Astrocyte (in vitro differentiated cells and primary cell): ENCODE measurements around the gene ZSWIM4. TPM values are rescaled to one million over a fixed set of nuclear protein-coding genes. Genes with fewer than 3 reads are reported as not detected.

ENCODE experiments used
- DNase-seq: peaks from one replicate; pipeline ENCODE4 v3.0.0-alpha.2; 2010; ENCODE audit warnings: low read depth
- FAIRE-seq: peaks from 2 replicates; lab custom pipeline; 2011; peaks lifted over from hg19 to GRCh38; lab: Jason Lieb, UNC
- H2AFZ ChIP-seq: 2 replicates; pipeline ENCODE4 v1.6.0; 2012; ENCODE audit warnings: low read depth, low read length, inconsistent platforms
- H3K27ac ChIP-seq: 2 replicates; pipeline ENCODE4 v1.5.1; 2011; ENCODE audit warnings: low read depth, low read length, inconsistent platforms
- H3K27me3 ChIP-seq: 2 replicates; pipeline ENCODE4 v1.6.0; 2011; ENCODE audit warnings: low read length, inconsistent platforms; ENCODE audit not compliant: insufficient read depth
- H3K36me3 ChIP-seq: 2 replicates; pipeline ENCODE4 v1.5.1; 2011; ENCODE audit warnings: low read length, inconsistent platforms; ENCODE audit not compliant: insufficient read depth
- H3K4me1 ChIP-seq: 2 replicates; pipeline ENCODE4 v1.5.1; 2011; ENCODE audit warnings: low read length, inconsistent platforms; ENCODE audit not compliant: insufficient read depth
- H3K4me2 ChIP-seq: 2 replicates; pipeline ENCODE4 v1.6.0; 2012; ENCODE audit warnings: low read length, inconsistent platforms
- H3K4me3 ChIP-seq: 2 replicates; pipeline ENCODE4 v1.5.1; 2011; ENCODE audit warnings: low read depth, mild to moderate bottlenecking, low read length, inconsistent platforms; ENCODE audit not compliant: insufficient read depth
- H3K79me2 ChIP-seq: 2 replicates; pipeline ENCODE4 v1.6.0; 2012; ENCODE audit warnings: mild to moderate bottlenecking, low read length, inconsistent platforms; ENCODE audit not compliant: insufficient read depth
- H3K9ac ChIP-seq: 2 replicates; pipeline ENCODE4 v1.6.0; 2012; ENCODE audit warnings: mild to moderate bottlenecking, low read length, inconsistent platforms
- H3K9me3 ChIP-seq: 2 replicates; pipeline ENCODE4 v1.5.1; 2012; ENCODE audit warnings: low read depth, mild to moderate bottlenecking, low read length, inconsistent platforms; ENCODE audit not compliant: insufficient read depth
- H4K20me1 ChIP-seq: 2 replicates; pipeline ENCODE4 v1.6.0; 2012; ENCODE audit warnings: low read length, inconsistent platforms; ENCODE audit not compliant: insufficient read depth
- H3K27ac Mint-ChIP-seq: one replicate; pipeline ENCODE4 v1.8.0; 2021; ENCODE audit warnings: mild to moderate bottlenecking, mixed read lengths; ENCODE audit not compliant: unreplicated experiment
- H3K27me3 Mint-ChIP-seq: one replicate; pipeline ENCODE4 v1.8.0; 2021; ENCODE audit warnings: low read depth, mixed read lengths; ENCODE audit not compliant: unreplicated experiment
- H3K36me3 Mint-ChIP-seq: one replicate; pipeline ENCODE4 v1.8.0; 2021; ENCODE audit warnings: low read depth, mixed read lengths; ENCODE audit not compliant: unreplicated experiment
- H3K4me1 Mint-ChIP-seq: one replicate; pipeline ENCODE4 v1.8.0; 2021; ENCODE audit warnings: low read depth, mixed read lengths; ENCODE audit not compliant: unreplicated experiment
- H3K4me3 Mint-ChIP-seq: one replicate; pipeline ENCODE4 v1.8.0; 2021; ENCODE audit warnings: mild to moderate bottlenecking, moderate library complexity, mixed read lengths; ENCODE audit not compliant: unreplicated experiment
- H3K9me3 Mint-ChIP-seq: one replicate; pipeline ENCODE4 v1.8.0; 2021; ENCODE audit warnings: mild to moderate bottlenecking, mixed read lengths; ENCODE audit not compliant: unreplicated experiment
- EZH2 ChIP-seq: IDR thresholded peaks from 2 replicates; pipeline ENCODE4 v1.6.1; 2012; ENCODE audit warnings: mild to moderate bottlenecking, low read length, inconsistent platforms; ENCODE audit not compliant: insufficient read depth
- total RNA-seq: library from RNA; stranded (reverse); gene quantifications from 2 replicates; pipeline ENCODE4 v1.2.1, GENCODE V29; 2021
- TF ChIP-seq, protein P1 (sequence below): IDR thresholded peaks from 2 replicates; pipeline ENCODE4 v1.5.1; 2011; ENCODE audit warnings: low read depth, mild to moderate bottlenecking, inconsistent platforms, low read length, moderate library complexity; ENCODE audit not compliant: insufficient read depth

ZSWIM4 gene
- total RNA-seq, 1 donor from 2014 or later = 10.6 TPM

DNA sequence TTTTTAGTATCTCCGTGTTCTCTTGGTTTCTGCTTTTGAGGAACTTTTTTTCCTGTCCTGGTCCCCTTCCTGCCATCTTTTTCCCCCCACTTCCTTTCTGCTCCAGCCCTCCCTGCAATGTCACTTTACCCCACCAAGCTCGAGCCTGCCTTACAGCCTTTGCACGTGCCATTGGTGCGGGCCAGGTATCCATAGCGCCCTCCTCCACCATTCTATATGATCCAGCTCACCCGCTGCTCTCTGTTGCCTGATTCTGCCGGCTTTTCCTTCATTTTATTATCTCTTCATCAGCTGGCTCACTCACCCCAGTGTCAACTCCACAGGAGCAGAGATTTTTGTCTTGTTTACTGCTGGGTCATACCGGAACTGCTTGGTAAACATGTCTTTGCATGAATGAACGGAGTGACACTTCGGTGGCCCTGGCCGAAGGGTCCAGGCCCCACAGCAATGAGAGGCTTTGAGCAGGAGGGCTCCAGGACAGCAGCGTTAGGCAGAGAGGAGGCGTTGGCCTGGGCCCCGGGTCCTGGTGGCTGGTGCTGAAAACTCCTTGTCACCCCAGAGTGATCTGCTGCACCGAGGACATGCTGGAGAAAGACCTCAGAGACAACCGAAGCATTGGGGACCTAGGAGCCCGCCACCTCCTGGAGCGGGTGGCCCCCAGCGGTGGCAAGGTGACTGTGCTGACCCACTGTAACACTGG, 29.7 kb upstream of the ZSWIM4 start:
- H3K36me3 Mint-ChIP-seq = peaks cover 11% of the 10 kb centered on the region
- Histone ChIP-seq H3K79me2 (peaks cover 18% of the 10 kb centered on the region), H3K4me3 (peak overlapping the region; percentile 64), H3K27me3 (no peaks in the 10 kb centered on the region), H4K20me1 (peaks cover 7% of the 10 kb centered on the region), H3K27ac (no peak overlapping the region), H3K9ac (peak overlapping the region; percentile 70), H3K4me2 (peak overlapping the region; percentile 96), H2AFZ (peak overlapping the region; percentile 69), H3K36me3 (peaks cover 7% of the 10 kb centered on the region), H3K4me1 (peaks cover 9% of the 10 kb centered on the region), H3K9me3 (no peaks in the 10 kb centered on the region)
- peaks cover 2% of the 10 kb centered on the region for H3K4me1 Mint-ChIP-seq
- FAIRE-seq (no peak), DNase-seq (no peak)
- H3K4me3 Mint-ChIP-seq = peak overlapping the region; percentile 88
- no peaks in the 10 kb centered on the region for H3K27me3 Mint-ChIP-seq
- H3K27ac Mint-ChIP-seq = peak overlapping the region; percentile 80
- H3K9me3 Mint-ChIP-seq = no peaks in the 10 kb centered on the region
- TF ChIP-seq, protein P1, sequence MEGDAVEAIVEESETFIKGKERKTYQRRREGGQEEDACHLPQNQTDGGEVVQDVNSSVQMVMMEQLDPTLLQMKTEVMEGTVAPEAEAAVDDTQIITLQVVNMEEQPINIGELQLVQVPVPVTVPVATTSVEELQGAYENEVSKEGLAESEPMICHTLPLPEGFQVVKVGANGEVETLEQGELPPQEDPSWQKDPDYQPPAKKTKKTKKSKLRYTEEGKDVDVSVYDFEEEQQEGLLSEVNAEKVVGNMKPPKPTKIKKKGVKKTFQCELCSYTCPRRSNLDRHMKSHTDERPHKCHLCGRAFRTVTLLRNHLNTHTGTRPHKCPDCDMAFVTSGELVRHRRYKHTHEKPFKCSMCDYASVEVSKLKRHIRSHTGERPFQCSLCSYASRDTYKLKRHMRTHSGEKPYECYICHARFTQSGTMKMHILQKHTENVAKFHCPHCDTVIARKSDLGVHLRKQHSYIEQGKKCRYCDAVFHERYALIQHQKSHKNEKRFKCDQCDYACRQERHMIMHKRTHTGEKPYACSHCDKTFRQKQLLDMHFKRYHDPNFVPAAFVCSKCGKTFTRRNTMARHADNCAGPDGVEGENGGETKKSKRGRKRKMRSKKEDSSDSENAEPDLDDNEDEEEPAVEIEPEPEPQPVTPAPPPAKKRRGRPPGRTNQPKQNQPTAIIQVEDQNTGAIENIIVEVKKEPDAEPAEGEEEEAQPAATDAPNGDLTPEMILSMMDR = no peak
- TF ChIP-seq EZH2 = no peak

DNA sequence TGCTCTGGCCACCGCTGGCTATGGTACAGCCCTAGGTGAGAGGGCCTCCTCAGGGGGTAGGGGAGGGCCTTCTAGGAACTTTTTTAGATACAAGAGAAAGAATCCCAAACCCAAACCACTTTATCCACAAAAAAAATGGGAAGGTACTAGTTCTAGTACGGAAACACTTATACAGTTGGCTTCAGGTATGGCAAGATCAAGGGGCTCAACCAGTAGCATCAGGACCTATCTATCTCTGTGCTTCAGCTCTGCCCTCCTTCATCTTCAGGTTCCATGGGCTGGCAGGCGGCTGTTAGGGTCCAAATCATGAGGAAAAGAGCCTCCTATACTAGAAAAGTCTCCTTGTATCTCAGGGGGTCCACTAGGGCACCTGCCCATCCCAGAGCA, 29.2 kb upstream of the ZSWIM4 start:
- TF ChIP-seq EZH2 = no peak
- TF ChIP-seq, protein P1 = no peak
- peak overlapping the region; percentile 88 for H3K4me3 Mint-ChIP-seq

DNA sequence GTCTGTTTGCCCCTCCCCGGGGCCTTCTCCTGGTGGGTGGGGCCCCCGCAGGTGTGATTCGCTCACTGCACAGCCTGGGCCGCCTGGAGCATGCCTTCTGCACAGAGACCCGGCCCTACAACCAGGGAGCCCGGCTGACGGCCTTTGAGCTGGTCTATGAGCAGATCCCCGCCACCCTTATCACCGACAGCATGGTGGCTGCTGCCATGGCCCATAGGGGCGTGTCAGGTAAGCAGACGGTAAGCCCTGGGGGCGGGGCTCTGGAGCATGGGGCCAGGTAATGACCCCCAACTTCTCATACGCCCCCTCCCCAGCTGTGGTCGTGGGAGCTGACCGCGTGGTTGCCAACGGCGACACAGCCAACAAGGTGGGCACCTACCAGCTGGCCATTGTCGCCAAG, 26.7 kb upstream of the ZSWIM4 start:
- no peaks in the 10 kb centered on the region for H3K27me3 ChIP-seq
- FAIRE-seq = no peak
- Mint-ChIP-seq H3K4me1 (peaks cover 2% of the 10 kb centered on the region), H3K36me3 (peaks cover 11% of the 10 kb centered on the region), H3K27me3 (no peaks in the 10 kb centered on the region), H3K27ac (no peak overlapping the region), H3K4me3 (no peak overlapping the region), H3K9me3 (no peaks in the 10 kb centered on the region)
- H3K9me3 ChIP-seq = no peaks in the 10 kb centered on the region
- H3K4me1 ChIP-seq = peaks cover 9% of the 10 kb centered on the region
- no peak for DNase-seq
- peaks cover 7% of the 10 kb centered on the region for H3K36me3 ChIP-seq
- peaks cover 7% of the 10 kb centered on the region for H4K20me1 ChIP-seq
- no peak overlapping the region for H3K4me2 ChIP-seq
- H2AFZ ChIP-seq = no peak overlapping the region
- H3K9ac ChIP-seq = no peak overlapping the region
- peaks cover 16% of the 10 kb centered on the region for H3K79me2 ChIP-seq
- TF ChIP-seq, protein P1 = no peak
- TF ChIP-seq EZH2 = no peak
- H3K27ac ChIP-seq = no peak overlapping the region
- no peak overlapping the region for H3K4me3 ChIP-seq

More for the DNA sequence above, 29.2 kb upstream of the ZSWIM4 start:
- Histone ChIP-seq H3K27me3 (no peaks in the 10 kb centered on the region), H2AFZ (no peak overlapping the region), H3K4me2 (peak overlapping the region; percentile 96), H3K79me2 (peaks cover 18% of the 10 kb centered on the region), H3K27ac (no peak overlapping the region), H3K36me3 (peaks cover 5% of the 10 kb centered on the region), H4K20me1 (peaks cover 7% of the 10 kb centered on the region), H3K9ac (no peak overlapping the region), H3K4me1 (peaks cover 9% of the 10 kb centered on the region), H3K4me3 (no peak overlapping the region), H3K9me3 (no peaks in the 10 kb centered on the region)
- peaks cover 11% of the 10 kb centered on the region for H3K36me3 Mint-ChIP-seq
- no peaks in the 10 kb centered on the region for H3K27me3 Mint-ChIP-seq
- H3K9me3 Mint-ChIP-seq = no peaks in the 10 kb centered on the region
- H3K4me1 Mint-ChIP-seq = peaks cover 2% of the 10 kb centered on the region
- DNase-seq = no peak
- FAIRE-seq = no peak
- no peak overlapping the region for H3K27ac Mint-ChIP-seq
